K562 (cell line): ENCODE measurements around the gene SYVN1. TPM values are rescaled to one million over a fixed set of nuclear protein-coding genes. Genes with fewer than 3 reads are reported as not detected.

ENCODE experiments used
- ATAC-seq: fragments of 200-7000 bp; cut with Tn5 transposase; 3 replicates; pipeline ENCODE4 v1.9.1; 2020; ENCODE audit warnings: moderate library complexity
- BruUV-seq: library from RNA; stranded (reverse); fragments of 400-500 nt; replicated peaks from 2 replicates; lab custom pipeline; 2021; lab: Mats Ljungman, UMichigan
- CTCF ChIA-PET: fragments of 300-600 bp; formaldehyde crosslinking; extraction: SDS; loops from one replicate; lab custom pipeline; 2021; ENCODE audit warnings: low intra/inter-chr PET ratio; lab: Yijun Ruan, JAX
- POLR2A ChIA-PET: fragments of 300-600, 350-650 bp; sonication (Branson Sonifier 250); formaldehyde crosslinking; extraction: SDS; loops from one replicate; lab custom pipeline; 2021; ENCODE audit warnings: antibody characterized with exemption, inconsistent platforms; lab: Yijun Ruan, JAX
- DNase-seq, 4 experiments: peaks; one replicate each; pipeline versions ENCODE4 v3.0.0 to v3.0.0-alpha.2; 2011 to 2018; ENCODE audit warnings: low spot score in 3 of 4, mixed read lengths in 3 of 4; ENCODE audit errors: extremely low read depth in 1 of 4
- FAIRE-seq: peaks from 2 replicates; lab custom pipeline; 2011; peaks lifted over from hg19 to GRCh38; lab: Jason Lieb, UNC
- H2AFZ ChIP-seq: 2 replicates; pipeline ENCODE4 v1.6.0; 2011; ENCODE audit warnings: low read depth, low read length, control low read depth, inconsistent platforms
- H3K27ac ChIP-seq: fragments of 200-600 bp; 3 replicates; pipeline ENCODE4 v1.8.0; 2011; ENCODE audit warnings: low read depth, mild to moderate bottlenecking, control low read depth, inconsistent platforms, low read length, moderate library complexity, mixed read lengths; ENCODE audit errors: extremely low read depth
- H3K27me3 ChIP-seq, 2 experiments: fragments of 300-600 bp in 1 of 2; 2 replicates in 1 of 2; 3 replicates in 1 of 2; pipeline versions ENCODE4 v1.6.0 to v1.8.0; 2011; ENCODE audit warnings: inconsistent platforms in 2 of 2, low read length in 2 of 2, mild to moderate bottlenecking in 1 of 2, mixed read lengths in 1 of 2, moderate library complexity in 1 of 2; ENCODE audit not compliant: control insufficient read depth in 2 of 2, insufficient read depth in 2 of 2
- H3K36me3 ChIP-seq: fragments of 300-600 bp; 3 replicates; pipeline ENCODE4 v1.8.0; 2011; ENCODE audit warnings: mild to moderate bottlenecking, low read length, inconsistent platforms; ENCODE audit not compliant: control insufficient read depth, insufficient read depth
- H3K4me1 ChIP-seq, 2 experiments: fragments of 200-600 bp in 1 of 2; replicated peaks in 1 of 2; 2 replicates in 1 of 2; 3 replicates in 1 of 2; pipeline versions ENCODE4 v1.5.1 to v1.8.0; 2011; ENCODE audit warnings: inconsistent platforms in 2 of 2, low read length in 2 of 2, mild to moderate bottlenecking in 1 of 2, mixed read lengths in 1 of 2, moderate library complexity in 1 of 2; ENCODE audit not compliant: control insufficient read depth in 2 of 2, insufficient read depth in 2 of 2
- H3K4me2 ChIP-seq: 2 replicates; pipeline ENCODE4 v1.6.1; 2011; ENCODE audit warnings: low read length, control low read depth, inconsistent platforms, mixed read lengths; ENCODE audit not compliant: insufficient read depth
- H3K4me3 ChIP-seq: fragments of 200-600 bp; sonication (generic), shearing (Covaris generic); 2 replicates; pipeline ENCODE4 v1.5.1; 2016; ENCODE audit warnings: control low read depth, inconsistent platforms
- H3K79me2 ChIP-seq: fragments of 200-600 bp; 3 replicates; pipeline ENCODE4 v1.8.0; 2011; ENCODE audit warnings: low read length, inconsistent platforms; ENCODE audit not compliant: control insufficient read depth, insufficient read depth
- H3K9ac ChIP-seq, 2 experiments: 2 replicates each; pipeline versions ENCODE4 v1.6.0 to v1.6.1; 2011; ENCODE audit warnings: low read depth in 2 of 2, low read length in 2 of 2, control low read depth in 1 of 2, inconsistent platforms in 1 of 2, mild to moderate bottlenecking in 1 of 2, mixed read lengths in 1 of 2; ENCODE audit not compliant: insufficient read depth in 1 of 2
- H3K9me1 ChIP-seq: one replicate; pipeline ENCODE4 v1.6.0; 2011; ENCODE audit warnings: inconsistent platforms, mild to moderate bottlenecking, low read length, moderate library complexity; ENCODE audit not compliant: control insufficient read depth, insufficient read depth
- H3K9me3 ChIP-seq: replicated peaks from 2 replicates; pipeline ENCODE4 v1.5.1; 2011; ENCODE audit warnings: low read depth, low read length, inconsistent platforms; ENCODE audit not compliant: control insufficient read depth, insufficient read depth
- H4K20me1 ChIP-seq: replicated peaks from 2 replicates; pipeline ENCODE4 v1.6.1; 2011; ENCODE audit warnings: low read length, inconsistent platforms, mixed read lengths; ENCODE audit not compliant: control insufficient read depth, insufficient read depth
- CBX1 ChIP-seq: sonication (generic); IDR thresholded peaks from 2 replicates; pipeline ENCODE4 v1.6.1; 2016; ENCODE audit warnings: antibody characterized with exemption, low read depth, mild to moderate bottlenecking
- HBP1 ChIP-seq: fragments of 450-650 bp; formaldehyde crosslinking; IDR thresholded peaks from 2 replicates; pipeline ENCODE4 v1.4.0; 2022; ENCODE audit warnings: missing genetic modification characterization
- HIVEP1 ChIP-seq: fragments of 250-450 bp; sonication (Bioruptor Pico); IDR thresholded peaks from 2 replicates; pipeline ENCODE4 v1.4.0; 2020; ENCODE audit warnings: mild to moderate bottlenecking
- POLR2A ChIP-seq: fragments of 450-650 bp; conservative IDR thresholded peaks from 2 replicates; pipeline ENCODE4 v1.6.1; 2016
- ZNF75A ChIP-seq: fragments of 450-650 bp; formaldehyde crosslinking; IDR thresholded peaks from 2 replicates; pipeline ENCODE4 v1.4.0; 2020; ENCODE audit warnings: mild to moderate bottlenecking
- ZNF764 ChIP-seq: fragments of 250-450 bp; sonication (Bioruptor Pico); IDR thresholded peaks from 2 replicates; pipeline ENCODE4 v1.4.0; 2020; ENCODE audit warnings: low read depth, mild to moderate bottlenecking, moderate library complexity
- WGBS: fragments of 100-300 bp; shearing (Covaris generic); methylation state at CpG from one replicate; pipeline ENCODE4 v1.1.6; 2016; ENCODE audit warnings: low coverage, mixed read lengths; ENCODE audit not compliant: insufficient coverage; ENCODE audit errors: missing lambda C conversion rate; 5-methylcytosine and 5-hydroxymethylcytosine counted together
- in situ Hi-C: fragments of 300-500 bp; cut with MboI; formaldehyde crosslinking; loops from 4 replicates; pipeline ENCODE4 v1.15.0; 2018; ENCODE audit warnings: inconsistent platforms, mixed read lengths
- intact Hi-C: fragments of 100-400 bp; cut with micrococcal nuclease; formaldehyde crosslinking; loops from 2 replicates; pipeline ENCODE4 v1.14.2; 2022
- polyA plus RNA-seq, 8 experiments: library from polyadenylated mRNA; depleted of rRNA in 4 of 8; stranded (reverse) in 5 of 8; unstranded in 3 of 8; fragments of >200 nt; fragmentation: Nextera tagmentation in 2 of 8; fragmentation: Illumina TruSeq in 1 of 8; extraction: Ambion mirVana in 2 of 8; extraction: Trizol in 1 of 8; gene quantifications; 2 replicates each; pipeline versions ENCODE4 v1.2.1 to v1.2.3, GENCODE V29; 2011 to 2014; ENCODE audit warnings: inconsistent platforms in 1 of 8, missing spikeins in 1 of 8
- total RNA-seq, 7 experiments: library from RNA; depleted of rRNA in 6 of 7; stranded (reverse); fragments of >200 nt in 6 of 7; fragmentation: Illumina TruSeq in 2 of 7; extraction: Trizol in 2 of 7; gene quantifications; 2 replicates each; pipeline versions ENCODE4 v1.2.1 to v1.2.3, GENCODE V29; 2011 to 2021; ENCODE audit warnings: low replicate concordance in 1 of 7

Gene SYVN1
- total and polyA plus RNA-seq, 9 of the 15 experiments (the other 6 are each of a cell fraction or from before 2014, with no cell fraction given), result 0.41 to 47.4 (median 9.9) TPM

- no peak for TF ChIP-seq ZNF764 (CRISPR knock-in tag)
- TF ChIP-seq CBX1, result no peak
Observed at GRCh38 chr11:65151331-65151899, 17.1 kb upstream of the SYVN1 start (continued).

- 12% methylated on average over 12 of the region's 12 CpGs for WGBS
- Histone ChIP-seq H2AFZ (peak overlapping the region; percentile 96), H3K27ac (peak overlapping the region; percentile 82)
- TF ChIP-seq HBP1 (no peak), POLR2A (peak; percentile 56; the same call in 1 of the 2 replicates), ZNF75A (no peak), HIVEP1 (no peak)
Observed at GRCh38 chr11:65150509-65151299, 16.4 kb upstream of the SYVN1 start.

More at GRCh38 chr11:65150509-65151299, 16.4 kb upstream of the SYVN1 start:
- in situ Hi-C loops, result no loop called here
- H3K9me1 ChIP-seq, result no peaks in the 10 kb centered on the region
- no peak overlapping the region for H3K4me3 ChIP-seq
- FAIRE-seq (peak; percentile 94), ATAC-seq (peak; percentile 98), DNase-seq (peak; percentile 63 to 91 (median 76))
- peak overlapping the region; percentile 68 for H3K4me2 ChIP-seq
- no TSS peak for BruUV-seq
- ChIA-PET CTCF (no interaction called here), POLR2A (interaction anchor here (0.8 to 7.6 kb wide), 5 partner anchors 16 to 23 kb away, joined by 3 to 75 read pairs (median 4); partner anchors contain the start of genes SPDYC and SYVN1)
- no peaks in the 10 kb centered on the region for H3K27me3 ChIP-seq
- H3K36me3 ChIP-seq, result no peaks in the 10 kb centered on the region
- H3K4me1 ChIP-seq, result peaks cover 20 to 26% of the 10 kb centered on the region in 2 experiments
- H3K79me2 ChIP-seq, result no peaks in the 10 kb centered on the region
- no peaks in the 10 kb centered on the region for H4K20me1 ChIP-seq
- intact Hi-C loops, result no loop called here
- no peaks in the 10 kb centered on the region; the same call in 1 of the 2 replicates for H3K9me3 ChIP-seq
- peak overlapping the region; percentile 48 to 89 for H3K9ac ChIP-seq
